SK-N-SH treated with all-trans-retinoic acid at 6 μM for 48 hours (cell line): ENCODE results near the gene FAM161A.

ENCODE experiments used
- ATAC-seq: fragments of 200-7000 bp; cut with Tn5 transposase; 3 replicates; pipeline ENCODE4 v1.9.1; 2020; ENCODE audit warnings: mild to moderate bottlenecking, moderate library complexity
- ARNTL ChIP-seq: fragments of 450-650 bp; formaldehyde crosslinking; IDR thresholded peaks from 2 replicates; pipeline ENCODE4 v1.5.0; 2020; ENCODE audit warnings: low read depth, mild to moderate bottlenecking, moderate library complexity, borderline replicate concordance
- BACH2 ChIP-seq: fragments of 250-450 bp; sonication (Bioruptor Pico); IDR thresholded peaks from 2 replicates; pipeline ENCODE4 v1.9.0; 2021; ENCODE audit warnings: mild to moderate bottlenecking, borderline replicate concordance
- CSDC2 ChIP-seq: fragments of 250-450 bp; sonication (Bioruptor Pico); IDR thresholded peaks from 2 replicates; pipeline ENCODE4 v1.5.0; 2020; ENCODE audit warnings: mild to moderate bottlenecking, moderate library complexity
- GLIS3 ChIP-seq: fragments of 250-450 bp; sonication (Bioruptor Pico); IDR thresholded peaks from 2 replicates; pipeline ENCODE4 v1.5.0; 2020; ENCODE audit warnings: mild to moderate bottlenecking, moderate library complexity
- PPARA ChIP-seq: fragments of 250-450 bp; sonication (Bioruptor Pico); IDR thresholded peaks from 2 replicates; pipeline ENCODE4 v1.5.0; 2020; ENCODE audit warnings: mild to moderate bottlenecking, borderline replicate concordance
- RARB ChIP-seq: fragments of 250-450 bp; sonication (Bioruptor Pico); IDR thresholded peaks from 2 replicates; pipeline ENCODE4 v1.8.0; 2021; ENCODE audit warnings: mild to moderate bottlenecking, moderate library complexity
- SNAI2 ChIP-seq: fragments of 250-450 bp; sonication (Bioruptor Pico); IDR thresholded peaks from 2 replicates; pipeline ENCODE4 v1.5.0; 2020; ENCODE audit warnings: mild to moderate bottlenecking, moderate library complexity
- TCF4 ChIP-seq: fragments of 250-450 bp; sonication (Bioruptor Pico); IDR thresholded peaks from 2 replicates; pipeline ENCODE4 v1.8.0; 2021; ENCODE audit warnings: mild to moderate bottlenecking, moderate library complexity, borderline replicate concordance
- ZC3H10 ChIP-seq: fragments of 250-450 bp; sonication (Bioruptor Pico); IDR thresholded peaks from 2 replicates; pipeline ENCODE4 v1.5.1; 2021; ENCODE audit warnings: mild to moderate bottlenecking, moderate library complexity
- ZFP30 ChIP-seq: fragments of 450-650 bp; formaldehyde crosslinking; IDR thresholded peaks from 2 replicates; pipeline ENCODE4 v1.5.0; 2022; ENCODE audit warnings: mild to moderate bottlenecking, moderate library complexity
- ZNF565 ChIP-seq: fragments of 450-650 bp; formaldehyde crosslinking; conservative IDR thresholded peaks from 2 replicates; pipeline ENCODE4 v1.5.0; 2020; ENCODE audit warnings: low read depth, mild to moderate bottlenecking, moderate library complexity
- ZNF70 ChIP-seq: fragments of 450-650 bp; formaldehyde crosslinking; IDR thresholded peaks from 2 replicates; pipeline ENCODE4 v1.5.0; 2020; ENCODE audit warnings: mild to moderate bottlenecking, moderate library complexity
- ZNF8 ChIP-seq: fragments of 450-650 bp; formaldehyde crosslinking; IDR thresholded peaks from 2 replicates; pipeline ENCODE4 v1.5.0; 2020; ENCODE audit warnings: mild to moderate bottlenecking, moderate library complexity
- TF ChIP-seq, protein P1 (sequence below): fragments of 250-450 bp; sonication (Bioruptor Pico); IDR thresholded peaks from 2 replicates; pipeline ENCODE4 v1.8.0; 2020; ENCODE audit warnings: mild to moderate bottlenecking, moderate library complexity, borderline replicate concordance

FAM161A gene

DNA sequence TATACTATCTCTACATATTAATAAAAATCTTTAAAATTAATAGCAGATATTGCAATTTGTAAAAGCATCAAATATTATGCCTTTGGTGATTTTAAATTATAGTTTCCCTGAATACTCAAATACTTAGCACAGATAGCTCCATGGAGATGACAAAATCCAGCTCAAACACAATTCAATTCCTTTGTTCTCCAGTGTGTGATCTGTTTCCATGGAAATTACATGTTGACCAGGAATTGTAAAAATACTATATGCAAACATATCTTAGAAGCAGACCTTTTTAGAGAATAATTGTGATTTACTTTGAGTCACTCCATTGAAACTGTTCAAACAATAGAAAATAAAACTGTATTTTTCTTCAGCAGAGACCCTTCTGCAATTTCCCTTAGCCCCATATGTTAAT, 68.3 kb downstream of the FAM161A start:
- no peak for ATAC-seq
- TF ChIP-seq TCF4 (CRISPR knock-in tag) (no peak), ZNF8 (CRISPR knock-in tag) (no peak), BACH2 (CRISPR knock-in tag) (no peak), ZFP30 (CRISPR knock-in tag) (no peak), ARNTL (CRISPR knock-in tag) (no peak), PPARA (no peak), GLIS3 (CRISPR knock-in tag) (no peak)
- TF ChIP-seq, protein P1, sequence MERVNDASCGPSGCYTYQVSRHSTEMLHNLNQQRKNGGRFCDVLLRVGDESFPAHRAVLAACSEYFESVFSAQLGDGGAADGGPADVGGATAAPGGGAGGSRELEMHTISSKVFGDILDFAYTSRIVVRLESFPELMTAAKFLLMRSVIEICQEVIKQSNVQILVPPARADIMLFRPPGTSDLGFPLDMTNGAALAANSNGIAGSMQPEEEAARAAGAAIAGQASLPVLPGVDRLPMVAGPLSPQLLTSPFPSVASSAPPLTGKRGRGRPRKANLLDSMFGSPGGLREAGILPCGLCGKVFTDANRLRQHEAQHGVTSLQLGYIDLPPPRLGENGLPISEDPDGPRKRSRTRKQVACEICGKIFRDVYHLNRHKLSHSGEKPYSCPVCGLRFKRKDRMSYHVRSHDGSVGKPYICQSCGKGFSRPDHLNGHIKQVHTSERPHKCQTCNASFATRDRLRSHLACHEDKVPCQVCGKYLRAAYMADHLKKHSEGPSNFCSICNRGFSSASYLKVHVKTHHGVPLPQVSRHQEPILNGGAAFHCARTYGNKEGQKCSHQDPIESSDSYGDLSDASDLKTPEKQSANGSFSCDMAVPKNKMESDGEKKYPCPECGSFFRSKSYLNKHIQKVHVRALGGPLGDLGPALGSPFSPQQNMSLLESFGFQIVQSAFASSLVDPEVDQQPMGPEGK (CRISPR knock-in tag), result no peak

DNA sequence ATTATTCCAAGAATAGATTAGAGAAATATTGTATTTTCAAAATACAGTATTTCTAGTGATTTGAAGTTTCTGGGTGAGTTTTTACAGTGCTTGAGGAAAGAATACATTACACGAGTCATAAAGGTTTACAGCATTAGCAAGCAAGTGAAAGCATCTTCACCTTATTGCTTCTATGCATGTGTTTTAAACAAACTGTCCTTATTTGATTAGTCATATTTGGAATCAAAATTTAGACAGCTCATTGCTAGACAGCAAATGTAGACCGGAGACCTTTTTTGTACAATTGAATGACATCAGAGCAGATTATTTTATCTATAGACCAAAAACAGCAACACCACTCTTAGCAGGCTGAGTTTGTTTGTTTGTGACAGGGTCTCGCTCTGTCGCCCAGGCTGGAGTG, 69.2 kb downstream of the FAM161A start:
- TF ChIP-seq CSDC2 (CRISPR knock-in tag) (no peak), RARB (CRISPR knock-in tag) (no peak)
- TF ChIP-seq, protein P1 (CRISPR knock-in tag), result no peak
- no peak for ATAC-seq

DNA sequence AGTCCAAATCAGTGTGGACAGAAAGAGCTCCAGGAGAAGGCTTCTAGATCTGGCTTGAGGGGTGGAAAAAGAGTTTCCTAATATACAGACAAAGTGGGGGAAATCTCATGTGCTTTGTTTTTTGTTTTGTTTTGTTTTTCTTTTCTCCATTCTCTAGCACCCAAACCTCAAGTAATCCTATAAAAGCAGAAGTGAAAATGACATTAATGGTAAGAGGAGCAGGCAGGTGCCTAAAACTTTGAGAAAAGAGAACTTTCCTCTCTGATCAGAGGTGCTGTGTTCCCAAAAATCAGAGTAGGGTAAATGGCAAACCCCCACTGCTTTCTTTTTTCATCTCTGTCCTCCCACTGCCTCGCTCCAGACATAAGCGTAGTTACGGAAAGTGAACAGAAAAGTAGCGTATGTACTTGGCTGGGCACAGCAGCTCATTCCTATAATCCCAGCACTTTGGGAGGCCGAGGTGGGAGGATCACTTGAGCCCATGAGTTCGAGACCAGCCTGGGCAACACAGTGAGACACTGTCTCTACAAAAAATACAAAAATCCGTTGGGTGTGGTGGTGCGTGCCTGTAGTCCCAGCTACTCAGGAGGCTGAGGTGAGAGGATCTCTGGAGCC, 77.8 kb downstream of the FAM161A start:
- ATAC-seq, result no peak
- TF ChIP-seq ZNF70 (CRISPR knock-in tag) (no peak), ZC3H10 (CRISPR knock-in tag) (no peak), SNAI2 (CRISPR knock-in tag) (no peak), ZFP30 (CRISPR knock-in tag) (no peak), BACH2 (CRISPR knock-in tag) (no peak), GLIS3 (CRISPR knock-in tag) (no peak), TCF4 (CRISPR knock-in tag) (no peak), ZNF565 (CRISPR knock-in tag) (no peak), CSDC2 (CRISPR knock-in tag) (no peak)
- TF ChIP-seq, all 23 proteins: peak for 0
